Upper lobe of left lung (tissue), 6 donors: ENCODE results near the gene MYH13. TPM values are rescaled to one million over a fixed set of nuclear protein-coding genes. Genes with fewer than 3 reads are reported as not detected.

Experiments
- ATAC-seq, 2 donors: fragments of 200-7000 bp; cut with Tn5 transposase; one replicate each; pipeline ENCODE4 v1.9.1; 2022; ENCODE audit warnings: mild to moderate bottlenecking in 2 of 2, moderate library complexity in 2 of 2; ENCODE audit not compliant: low FRiP score in 2 of 2
- DNase-seq, 2 donors: peaks; one replicate each; pipeline ENCODE4 v3.0.0-alpha.2; 2019 to 2020
- H3K27ac ChIP-seq, 4 donors: fragments of 200-600 bp; sonication (generic); one replicate each; pipeline ENCODE4 v1.5.1; 2016 to 2019
- H3K27me3 ChIP-seq, 4 donors: fragments of 200-600 bp; sonication (generic); one replicate each; pipeline ENCODE4 v1.5.1; 2017 to 2019
- H3K36me3 ChIP-seq, 4 donors: fragments of 200-600 bp; sonication (generic); one replicate each; pipeline ENCODE4 v1.5.1; 2016 to 2019
- H3K4me1 ChIP-seq, 4 donors: fragments of 200-600 bp; sonication (generic); one replicate each; pipeline ENCODE4 v1.5.1; 2018 to 2019
- H3K4me3 ChIP-seq, 4 donors: fragments of 200-600 bp; sonication (generic); one replicate each; pipeline ENCODE4 v1.5.1; 2017 to 2019; ENCODE audit warnings: mild to moderate bottlenecking in 2 of 4, moderate library complexity in 1 of 4
- H3K9me3 ChIP-seq, 4 donors: fragments of 200-600 bp; sonication (generic); one replicate each; pipeline ENCODE4 v1.5.1; 2018 to 2019
- CTCF ChIP-seq, 6 experiments: fragments of 450-650 bp in 4 of 6; fragments of 200-600 bp in 2 of 6; sonication (generic) in 2 of 6; IDR thresholded peaks; one replicate each; pipeline ENCODE4 v1.5.1; 2016 to 2019; ENCODE audit warnings: antibody characterized with exemption in 6 of 6
- EP300 ChIP-seq, 4 donors: sonication (generic); formaldehyde crosslinking; IDR thresholded peaks; one replicate each; pipeline ENCODE4 v1.5.1; 2017; ENCODE audit warnings: antibody characterized with exemption in 4 of 4, control low read depth in 2 of 4
- POLR2A ChIP-seq, 4 donors: fragments of 450-650 bp; IDR thresholded peaks; one replicate each; pipeline ENCODE4 v1.5.1; 2016 to 2017; ENCODE audit warnings: antibody characterized with exemption in 4 of 4, mild to moderate bottlenecking in 2 of 4
- POLR2AphosphoS5 ChIP-seq, 2 donors: sonication (generic); formaldehyde crosslinking; IDR thresholded peaks; one replicate each; pipeline ENCODE4 v1.5.1; 2017; ENCODE audit warnings: antibody characterized with exemption in 2 of 2
- WGBS, 2 donors: methylation state at CpG; one replicate each; pipeline ENCODE4 v1.1.5; 2017 to 2018; 5-methylcytosine and 5-hydroxymethylcytosine counted together
- total RNA-seq, 6 donors: library from RNA; depleted of rRNA in 4 of 6; stranded (reverse); fragments of >200 nt in 4 of 6; gene quantifications; one replicate each; pipeline versions ENCODE4 v1.1.0 to v1.2.1, GENCODE V29; 2016 to 2021
- donor health status: DM: no; HTN: no; CAD: no; lungs with moderate emphysema.
- donor health status: DM: no; HTN: yes; CAD: no; lungs with severe emphysema.

MYH13 gene
- total RNA-seq, 6 donors from 2014 or later, result 0.09 to 1.0 TPM; not detected in 4

- H3K4me3 ChIP-seq, result no peak overlapping the region
- ATAC-seq, result no peak
- no peaks in the 10 kb centered on the region for H3K36me3 ChIP-seq
- H3K27ac ChIP-seq, result no peak overlapping the region
- no peaks in the 10 kb centered on the region for H3K27me3 ChIP-seq
- DNase-seq, result no peak
- H3K9me3 ChIP-seq, result no peaks in the 10 kb centered on the region
- TF ChIP-seq POLR2A (IDR thresholded peaks at IDR 0.05), result no peak
- TF ChIP-seq EP300 (IDR thresholded peaks at IDR 0.05), result no peak
- no peak for TF ChIP-seq POLR2AphosphoS5 (IDR thresholded peaks at IDR 0.05)
- no peak for TF ChIP-seq CTCF (IDR thresholded peaks at IDR 0.05)
- WGBS, 2 donors, result 17 to 68% methylated on average over 1 of the region's 1 CpG
- H3K4me1 ChIP-seq, result no peaks in the 10 kb centered on the region
These were observed 110.4 kb downstream of the MYH13 start for GRCh38 chr17:10262451-10262850.

- TF ChIP-seq POLR2A (IDR thresholded peaks at IDR 0.05), result no peak
- no peak for TF ChIP-seq POLR2AphosphoS5 (IDR thresholded peaks at IDR 0.05)
- no peak for TF ChIP-seq CTCF (IDR thresholded peaks at IDR 0.05)
- TF ChIP-seq EP300 (IDR thresholded peaks at IDR 0.05), result no peak
- DNase-seq, result no peak
- Histone ChIP-seq H3K27ac (no peak overlapping the region), H3K27me3 (no peaks in the 10 kb centered on the region), H3K4me3 (no peak overlapping the region), H3K9me3 (no peaks in the 10 kb centered on the region), H3K4me1 (no peaks in the 10 kb centered on the region), H3K36me3 (no peaks in the 10 kb centered on the region)
- 61 to 74% methylated on average over 3 of the region's 3 CpGs for WGBS, 2 donors
- no peak for ATAC-seq
These were observed 111.7 kb downstream of the MYH13 start for GRCh38 chr17:10261098-10261497.

GRCh38 chr17:10251212-10251948 lies 121.4 kb downstream of the MYH13 start:
- Histone ChIP-seq H3K36me3 (no peaks in the 10 kb centered on the region), H3K9me3 (no peaks in the 10 kb centered on the region), H3K4me3 (no peak overlapping the region), H3K27ac (no peak overlapping the region), H3K4me1 (no peaks in the 10 kb centered on the region), H3K27me3 (no peaks in the 10 kb centered on the region)
- 47 to 60% methylated on average over 8 to 11 of the region's 11 CpGs for WGBS, 2 donors
- TF ChIP-seq POLR2AphosphoS5 (IDR thresholded peaks at IDR 0.05), result no peak
- no peak for TF ChIP-seq POLR2A (IDR thresholded peaks at IDR 0.05)
- no peak for TF ChIP-seq CTCF (IDR thresholded peaks at IDR 0.05)
- TF ChIP-seq EP300 (IDR thresholded peaks at IDR 0.05), result no peak
- ATAC-seq (peak in 1 of 2 donors; percentile 34), DNase-seq (no peak)

Other genes with a start within 250 kb of the MYH13 start
- 10 to 100 TPM; 19.9 to 87.1 (median 41.5) TPM for gene GAS7, start 174.4 kb downstream of the MYH13 start, total RNA-seq
- not detected for gene MYH8, start 48.9 kb upstream of the MYH13 start, total RNA-seq
- not detected for gene MYH4, start 96.6 kb upstream of the MYH13 start, total RNA-seq
- gene MYH1, start 145.5 kb upstream of the MYH13 start, total RNA-seq, result under 1 TPM in 4 of 6 donors, not detected in 2; under 0.01 to 0.10 (median 0.08) TPM
- under 1 TPM in 3 of 6 donors, not detected in 3; 0.09 to 0.10 (median 0.10) TPM for gene MYH2, start 176.7 kb upstream of the MYH13 start, total RNA-seq